MM.1S (cell line): ENCODE measurements around the gene TMEM132E.

Experiments used
- EZH2 ChIP-seq: fragments of 300-600 bp; sonication (generic); optimal IDR thresholded peaks from 2 replicates; pipeline ENCODE3; 2017; ENCODE audit warnings: low read depth, mild to moderate bottlenecking, antibody characterized with exemption, low read length, mixed read lengths
- EZH2phosphoT487 ChIP-seq: fragments of 300-600 bp; sonication (generic); IDR thresholded peaks from 2 replicates; pipeline ENCODE4 v1.6.1; 2018; ENCODE audit warnings: antibody characterized with exemption, low read length
- TF ChIP-seq, protein P1 (sequence below): fragments of 300-600 bp; sonication (generic); IDR thresholded peaks from 2 replicates; pipeline ENCODE4 v1.5.1; 2016; ENCODE audit warnings: antibody characterized with exemption, low read length, mixed read lengths

DNA sequence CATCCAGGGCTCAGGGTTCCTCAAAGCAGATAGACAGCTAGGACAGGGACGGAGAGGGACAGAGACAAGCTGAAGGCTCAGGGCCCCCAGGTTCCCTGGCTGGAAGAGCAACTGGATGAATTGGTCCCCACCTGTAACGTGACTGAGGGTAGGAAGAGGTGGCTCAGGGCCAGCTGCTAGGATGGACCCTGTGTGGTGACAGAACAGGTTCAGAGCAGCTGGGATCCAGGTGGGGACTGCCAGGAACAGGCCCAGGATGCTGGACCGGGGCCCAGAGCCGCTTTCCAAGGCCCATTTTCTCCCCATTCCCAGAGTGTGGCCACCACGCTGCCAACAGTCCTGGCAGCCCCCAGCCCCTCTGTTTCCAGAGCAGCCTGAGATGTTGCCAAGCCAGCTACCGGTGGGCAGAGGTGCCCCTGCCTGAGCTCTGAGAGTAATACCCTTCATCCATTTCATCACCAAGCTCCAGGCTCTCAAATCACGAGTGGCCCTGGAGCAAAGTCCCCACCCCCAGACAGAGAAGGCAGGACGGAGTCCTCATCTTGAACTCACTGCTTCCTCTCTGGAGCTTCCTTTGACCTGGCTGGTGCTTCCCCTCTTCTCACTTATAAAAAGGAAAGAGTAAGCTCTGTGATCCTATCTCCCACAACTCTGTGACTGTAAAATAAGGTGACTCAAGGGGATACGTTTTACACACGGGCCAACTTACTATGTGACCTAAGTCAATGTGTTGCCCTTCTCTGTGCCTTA is 79.6 kb downstream of the TMEM132E start:
- TF ChIP-seq EZH2 (no peak), EZH2phosphoT487 (no peak)
- TF ChIP-seq, protein P1, sequence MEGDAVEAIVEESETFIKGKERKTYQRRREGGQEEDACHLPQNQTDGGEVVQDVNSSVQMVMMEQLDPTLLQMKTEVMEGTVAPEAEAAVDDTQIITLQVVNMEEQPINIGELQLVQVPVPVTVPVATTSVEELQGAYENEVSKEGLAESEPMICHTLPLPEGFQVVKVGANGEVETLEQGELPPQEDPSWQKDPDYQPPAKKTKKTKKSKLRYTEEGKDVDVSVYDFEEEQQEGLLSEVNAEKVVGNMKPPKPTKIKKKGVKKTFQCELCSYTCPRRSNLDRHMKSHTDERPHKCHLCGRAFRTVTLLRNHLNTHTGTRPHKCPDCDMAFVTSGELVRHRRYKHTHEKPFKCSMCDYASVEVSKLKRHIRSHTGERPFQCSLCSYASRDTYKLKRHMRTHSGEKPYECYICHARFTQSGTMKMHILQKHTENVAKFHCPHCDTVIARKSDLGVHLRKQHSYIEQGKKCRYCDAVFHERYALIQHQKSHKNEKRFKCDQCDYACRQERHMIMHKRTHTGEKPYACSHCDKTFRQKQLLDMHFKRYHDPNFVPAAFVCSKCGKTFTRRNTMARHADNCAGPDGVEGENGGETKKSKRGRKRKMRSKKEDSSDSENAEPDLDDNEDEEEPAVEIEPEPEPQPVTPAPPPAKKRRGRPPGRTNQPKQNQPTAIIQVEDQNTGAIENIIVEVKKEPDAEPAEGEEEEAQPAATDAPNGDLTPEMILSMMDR = no peak
